Stomach smooth muscle (tissue), 2 donors: Measurements from ENCODE around the gene RABGAP1L.
A peak's percentile ranks its signal among the peaks of the same experiment; 100 is the strongest.

Experiments used
- H3K27ac ChIP-seq: one replicate; pipeline ENCODE4 v1.7.0; 2013; ENCODE audit warnings: mild to moderate bottlenecking, low read length, inconsistent platforms
- H3K27me3 ChIP-seq, 2 donors: one replicate each; pipeline ENCODE4 v1.7.0; 2013; ENCODE audit warnings: low read length in 2 of 2; ENCODE audit not compliant: insufficient read depth in 2 of 2, control insufficient read depth in 1 of 2
- H3K36me3 ChIP-seq, 2 donors: one replicate each; pipeline ENCODE4 v1.7.0; 2013; ENCODE audit warnings: low read length in 2 of 2; ENCODE audit not compliant: control insufficient read depth in 2 of 2, insufficient read depth in 2 of 2
- H3K4me1 ChIP-seq: one replicate; pipeline ENCODE4 v1.7.0; 2013; ENCODE audit warnings: low read length; ENCODE audit not compliant: control insufficient read depth, insufficient read depth
- H3K4me3 ChIP-seq, 2 donors: one replicate each; pipeline ENCODE4 v1.7.0; 2013; ENCODE audit warnings: low read length in 2 of 2
- H3K9ac ChIP-seq, 2 donors: one replicate each; pipeline ENCODE4 v1.7.0; 2013; ENCODE audit warnings: low read length in 2 of 2, mild to moderate bottlenecking in 1 of 2
- H3K9me3 ChIP-seq, 2 donors: one replicate each; pipeline ENCODE4 v1.7.0; 2013; ENCODE audit warnings: low read length in 2 of 2; ENCODE audit not compliant: control insufficient read depth in 2 of 2
- donor health status: healthy.
- donor health status: Pancreatic carcinoma.

The RABGAP1L gene

GRCh38 chr1:174989536-174990220, 830.4 kb downstream of the RABGAP1L start:
- no peaks in the 10 kb centered on the region for H3K4me1 ChIP-seq
- H3K27ac ChIP-seq, result no peak overlapping the region
- H3K27me3 ChIP-seq, result no peaks in the 10 kb centered on the region
- H3K9me3 ChIP-seq, result no peaks in the 10 kb centered on the region
- peak overlapping the region in 1 of 2 donors; percentile 36 for H3K4me3 ChIP-seq
- H3K9ac ChIP-seq, result no peak overlapping the region
- H3K36me3 ChIP-seq, result no peaks in the 10 kb centered on the region

DNA sequence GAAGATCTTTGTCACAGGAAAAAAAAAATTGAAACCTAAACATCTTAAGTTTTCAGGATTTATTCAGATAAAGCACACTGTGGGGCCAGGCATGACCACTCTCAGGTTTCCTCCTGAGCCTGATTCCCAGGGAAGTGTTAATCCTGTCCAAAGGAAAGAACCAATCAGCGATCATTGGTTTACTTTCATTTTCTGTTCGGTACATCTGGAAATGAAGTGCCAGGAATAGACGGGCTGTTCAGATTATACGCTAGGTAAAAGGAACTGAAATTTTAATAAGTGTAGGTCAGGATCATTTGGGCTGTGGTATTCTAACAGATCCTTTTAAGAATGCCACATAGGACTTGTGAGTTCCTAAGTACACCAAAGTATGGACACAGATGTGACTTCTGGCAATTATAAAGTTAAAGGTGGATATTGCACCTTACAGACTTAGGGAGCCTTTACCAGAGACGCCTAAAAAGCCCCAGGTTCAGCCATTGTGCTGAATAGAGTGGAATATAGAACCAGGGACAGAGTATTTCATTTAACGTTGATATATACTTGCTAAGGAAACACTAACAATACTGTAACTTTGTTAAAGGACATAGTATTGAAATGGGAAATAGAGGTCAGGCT, 831.2 kb downstream of the RABGAP1L start:
- Histone ChIP-seq H3K9ac (peak overlapping the region; percentile 40 to 65), H3K4me3 (peak overlapping the region; percentile 45 to 69), H3K27ac (peak overlapping the region; percentile 58), H3K9me3 (no peaks in the 10 kb centered on the region), H3K36me3 (no peaks in the 10 kb centered on the region), H3K4me1 (no peaks in the 10 kb centered on the region), H3K27me3 (no peaks in the 10 kb centered on the region)

DNA sequence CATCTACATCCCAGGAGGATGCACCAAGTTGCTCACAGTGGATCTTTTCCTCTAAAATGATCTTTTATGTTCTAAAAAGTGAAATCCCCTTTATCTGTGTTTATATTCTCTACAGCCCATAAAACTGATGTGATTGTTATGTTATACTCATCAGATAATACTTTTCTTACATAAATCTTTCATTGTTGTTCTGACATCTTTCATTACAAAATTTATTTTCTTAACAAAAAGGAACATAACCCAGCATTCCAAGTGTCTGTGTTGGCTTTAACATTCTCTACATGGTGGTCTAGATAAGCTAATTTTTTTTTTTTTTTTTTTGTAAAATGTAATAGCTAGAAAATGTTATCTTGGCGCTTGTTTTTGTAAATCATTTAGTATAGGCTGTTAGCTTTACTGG, 832.2 kb downstream of the RABGAP1L start:
- no peak overlapping the region for H3K27ac ChIP-seq
- no peaks in the 10 kb centered on the region for H3K36me3 ChIP-seq
- no peak overlapping the region for H3K4me3 ChIP-seq
- H3K9ac ChIP-seq, result no peak overlapping the region
- no peaks in the 10 kb centered on the region for H3K27me3 ChIP-seq
- H3K4me1 ChIP-seq, result no peaks in the 10 kb centered on the region
- no peaks in the 10 kb centered on the region for H3K9me3 ChIP-seq

GRCh38 chr1:174995121-174995520, 835.8 kb downstream of the RABGAP1L start:
- H3K27ac ChIP-seq, result no peak overlapping the region
- peaks cover 2% of the 10 kb centered on the region for H3K4me1 ChIP-seq
- H3K36me3 ChIP-seq, result no peaks in the 10 kb centered on the region
- no peaks in the 10 kb centered on the region for H3K27me3 ChIP-seq
- no peak overlapping the region for H3K9ac ChIP-seq
- H3K4me3 ChIP-seq, result no peak overlapping the region
- H3K9me3 ChIP-seq, result no peaks in the 10 kb centered on the region

- H3K4me3 ChIP-seq, result no peak overlapping the region
- H3K36me3 ChIP-seq, result no peaks in the 10 kb centered on the region
- peaks cover 2% of the 10 kb centered on the region for H3K4me1 ChIP-seq
- no peaks in the 10 kb centered on the region for H3K27me3 ChIP-seq
- H3K9ac ChIP-seq, result no peak overlapping the region
- no peak overlapping the region for H3K27ac ChIP-seq
- no peaks in the 10 kb centered on the region for H3K9me3 ChIP-seq
Observed at GRCh38 chr1:174995916-174996315, 836.6 kb downstream of the RABGAP1L start.

- no peak overlapping the region for H3K9ac ChIP-seq
- no peaks in the 10 kb centered on the region for H3K36me3 ChIP-seq
- no peaks in the 10 kb centered on the region for H3K27me3 ChIP-seq
- no peaks in the 10 kb centered on the region for H3K9me3 ChIP-seq
- no peak overlapping the region for H3K27ac ChIP-seq
- no peak overlapping the region for H3K4me3 ChIP-seq
- peaks cover 5% of the 10 kb centered on the region for H3K4me1 ChIP-seq
Observed at GRCh38 chr1:174996476-174996875, 837.2 kb downstream of the RABGAP1L start.

GRCh38 chr1:174997041-174997440, 837.7 kb downstream of the RABGAP1L start:
- H3K9me3 ChIP-seq, result no peaks in the 10 kb centered on the region
- no peak overlapping the region for H3K27ac ChIP-seq
- H3K9ac ChIP-seq, result no peak overlapping the region
- H3K4me3 ChIP-seq, result no peak overlapping the region
- H3K36me3 ChIP-seq, result no peaks in the 10 kb centered on the region
- peaks cover 6% of the 10 kb centered on the region for H3K4me1 ChIP-seq
- H3K27me3 ChIP-seq, result no peaks in the 10 kb centered on the region

- peak overlapping the region; percentile 53 to 90 for H3K4me3 ChIP-seq
- no peaks in the 10 kb centered on the region for H3K36me3 ChIP-seq
- H3K27ac ChIP-seq, result peak overlapping the region; percentile 99
- H3K27me3 ChIP-seq, result no peaks in the 10 kb centered on the region
- peaks cover 10% of the 10 kb centered on the region for H3K4me1 ChIP-seq
- no peaks in the 10 kb centered on the region for H3K9me3 ChIP-seq
- peak overlapping the region; percentile 85 to 100 for H3K9ac ChIP-seq
Observed at GRCh38 chr1:174998569-174999215, 839.4 kb downstream of the RABGAP1L start.

GRCh38 chr1:174999216-174999935, 840.1 kb downstream of the RABGAP1L start:
- peak overlapping the region; percentile 99 for H3K27ac ChIP-seq
- no peaks in the 10 kb centered on the region for H3K36me3 ChIP-seq
- peak overlapping the region; percentile 80 to 90 for H3K4me3 ChIP-seq
- H3K4me1 ChIP-seq, result peaks cover 10% of the 10 kb centered on the region
- no peaks in the 10 kb centered on the region for H3K27me3 ChIP-seq
- H3K9ac ChIP-seq, result peak overlapping the region; percentile 85 to 100
- no peaks in the 10 kb centered on the region for H3K9me3 ChIP-seq

GRCh38 chr1:174999936-175000696, 840.8 kb downstream of the RABGAP1L start, which contains the start of gene CACYBP:
TSS of gene CACYBP (plus strand) at chr1:174999947. CDS start at chr1:175000181, 234 bp downstream.
- peak within 1 kb of the TSS; percentile 85 to 100 for H3K9ac ChIP-seq
- peak within 1 kb of the TSS; percentile 80 to 90 for H3K4me3 ChIP-seq
- peaks cover under 1 to 6% of the 10 kb centered on the region in 2 donors for H3K36me3 ChIP-seq
- H3K27me3 ChIP-seq, result no peaks in the 10 kb centered on the region
- H3K9me3 ChIP-seq, result no peaks in the 10 kb centered on the region
- peak within 1 kb of the TSS; percentile 99 for H3K27ac ChIP-seq
- peaks cover 10% of the 10 kb centered on the region for H3K4me1 ChIP-seq
